ENCODE results near the gene SYNPO2.

- TF ChIP-seq CTCF (IDR thresholded peaks at IDR 0.05 in 8 of 11, conservative IDR thresholded peaks at IDR 0.05 in 3 of 11) (no peak), POLR2AphosphoS5 (IDR thresholded peaks at IDR 0.05) (no peak)
These were observed 217.7 kb downstream of the SYNPO2 start for GRCh38 chr4:119106036-119107000.
